NCI-H1694 treated with DMSO at 0.1 percent for 48 hours (cell line): Measurements from ENCODE around the gene RCBTB1.
"Not testable (repeated sequence)": the region's sequence is repeated elsewhere in the genome, so short reads cannot be mapped to it uniquely, and the experiment has no call there.

Experiments
- DNase-seq: peaks from one replicate; lab custom pipeline; 2025; lab: John Stamatoyannopoulos, UW

RCBTB1 gene

GRCh38 chr13:49604570-49604969 lies 19.2 kb upstream of the RCBTB1 start:
- no peak for DNase-seq

GRCh38 chr13:49602615-49603014 lies 17.3 kb upstream of the RCBTB1 start:
- DNase-seq = not testable (repeated sequence)

GRCh38 chr13:49602005-49602404 lies 16.6 kb upstream of the RCBTB1 start:
- DNase-seq = no peak

GRCh38 chr13:49597043-49597641 lies 11.8 kb upstream of the RCBTB1 start:
- no peak for DNase-seq

- no peak for DNase-seq
These were observed 10.9 kb upstream of the RCBTB1 start for GRCh38 chr13:49596221-49596620.

GRCh38 chr13:49594576-49594975 lies 9.2 kb upstream of the RCBTB1 start:
- no peak for DNase-seq

GRCh38 chr13:49593876-49594275 lies 8.5 kb upstream of the RCBTB1 start:
- DNase-seq = not testable (repeated sequence)

- not testable (repeated sequence) for DNase-seq
These were observed 5.4 kb upstream of the RCBTB1 start for GRCh38 chr13:49590714-49591113.

- no peak for DNase-seq
These were observed 2.0 kb upstream of the RCBTB1 start for GRCh38 chr13:49587311-49587847.

- DNase-seq = no peak
These were observed 1.4 kb upstream of the RCBTB1 start for GRCh38 chr13:49586717-49587116.

GRCh38 chr13:49584771-49585182 lies 581 bp downstream of the RCBTB1 start:
- no peak for DNase-seq

- DNase-seq = no peak
These were observed 4.2 kb downstream of the RCBTB1 start for GRCh38 chr13:49580980-49581680.

- DNase-seq = no peak
These were observed 5.9 kb downstream of the RCBTB1 start for GRCh38 chr13:49579501-49579900.

- no peak for DNase-seq
These were observed 13.8 kb downstream of the RCBTB1 start for GRCh38 chr13:49571299-49572240.

GRCh38 chr13:49569993-49570689 lies 15.2 kb downstream of the RCBTB1 start:
- DNase-seq = no peak

- DNase-seq = no peak
These were observed 17.9 kb downstream of the RCBTB1 start for GRCh38 chr13:49567491-49567890.

GRCh38 chr13:49566461-49566860 lies 18.9 kb downstream of the RCBTB1 start:
- no peak for DNase-seq

- DNase-seq = not testable (repeated sequence)
These were observed 19.9 kb downstream of the RCBTB1 start for GRCh38 chr13:49565461-49565860.

GRCh38 chr13:49563516-49563915 lies 21.8 kb downstream of the RCBTB1 start:
- no peak for DNase-seq

- no peak for DNase-seq
These were observed 24.3 kb downstream of the RCBTB1 start for GRCh38 chr13:49561062-49561410.

- DNase-seq = no peak
These were observed 24.9 kb downstream of the RCBTB1 start for GRCh38 chr13:49560270-49561061.
